ENCODE data around the gene SLC1A4. TPM values are rescaled to one million over a fixed set of nuclear protein-coding genes. Genes with fewer than 3 reads are reported as not detected.
A peak's percentile ranks its signal among the peaks of the same experiment; 100 is the strongest.

Gene SLC1A4
- total and polyA plus RNA-seq, 12 donors: 13.0 to 196 (median 60.0) TPM

DNA sequence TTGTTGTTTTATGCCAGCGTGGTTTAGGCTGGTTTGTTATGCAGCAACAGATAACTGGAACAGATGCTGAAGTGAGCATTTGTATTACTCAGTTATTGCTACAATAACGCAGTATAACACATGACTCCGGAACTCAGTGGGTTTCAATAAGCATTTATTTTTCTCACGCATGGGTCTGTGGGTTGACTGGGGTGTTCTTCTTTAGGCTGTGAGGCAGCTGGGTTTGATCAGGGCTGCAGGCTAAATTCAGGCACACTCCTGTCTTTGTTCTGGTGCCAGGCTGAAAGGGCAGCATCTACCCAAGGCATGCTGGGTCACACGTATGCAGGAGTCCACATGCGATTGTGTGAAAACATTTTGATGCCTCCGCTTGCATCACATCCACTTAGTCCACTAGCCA lies 3.8 kb upstream of the SLC1A4 start:
- no peaks in the 10 kb centered on the region for H3K27me3 ChIP-seq
- no peaks in the 10 kb centered on the region for H3K36me3 ChIP-seq (replicated peaks in 1 of 2)
- WGBS, 4 donors: 83 to 96% (median 91%) methylated on average over 7 of the region's 7 CpGs
- intact Hi-C loops (cut with DNase I): loop anchor here in 1 of 2 donors (5.0 kb wide), 1 partner anchor 42 kb away; no protein-coding TSS in a partner anchor
- no peak overlapping the region for H3K27ac ChIP-seq
- H3K4me1 ChIP-seq (replicated peaks in 1 of 2): peaks cover 14% of the 10 kb centered on the region in 2 donors
- no peaks in the 10 kb centered on the region for H3K9me3 ChIP-seq (replicated peaks in 1 of 3)
- TF ChIP-seq, protein P1, sequence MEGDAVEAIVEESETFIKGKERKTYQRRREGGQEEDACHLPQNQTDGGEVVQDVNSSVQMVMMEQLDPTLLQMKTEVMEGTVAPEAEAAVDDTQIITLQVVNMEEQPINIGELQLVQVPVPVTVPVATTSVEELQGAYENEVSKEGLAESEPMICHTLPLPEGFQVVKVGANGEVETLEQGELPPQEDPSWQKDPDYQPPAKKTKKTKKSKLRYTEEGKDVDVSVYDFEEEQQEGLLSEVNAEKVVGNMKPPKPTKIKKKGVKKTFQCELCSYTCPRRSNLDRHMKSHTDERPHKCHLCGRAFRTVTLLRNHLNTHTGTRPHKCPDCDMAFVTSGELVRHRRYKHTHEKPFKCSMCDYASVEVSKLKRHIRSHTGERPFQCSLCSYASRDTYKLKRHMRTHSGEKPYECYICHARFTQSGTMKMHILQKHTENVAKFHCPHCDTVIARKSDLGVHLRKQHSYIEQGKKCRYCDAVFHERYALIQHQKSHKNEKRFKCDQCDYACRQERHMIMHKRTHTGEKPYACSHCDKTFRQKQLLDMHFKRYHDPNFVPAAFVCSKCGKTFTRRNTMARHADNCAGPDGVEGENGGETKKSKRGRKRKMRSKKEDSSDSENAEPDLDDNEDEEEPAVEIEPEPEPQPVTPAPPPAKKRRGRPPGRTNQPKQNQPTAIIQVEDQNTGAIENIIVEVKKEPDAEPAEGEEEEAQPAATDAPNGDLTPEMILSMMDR (IDR thresholded peaks at IDR 0.05): no peak
- DNase-seq: no peak
- H3K4me3 ChIP-seq: no peak overlapping the region

DNA sequence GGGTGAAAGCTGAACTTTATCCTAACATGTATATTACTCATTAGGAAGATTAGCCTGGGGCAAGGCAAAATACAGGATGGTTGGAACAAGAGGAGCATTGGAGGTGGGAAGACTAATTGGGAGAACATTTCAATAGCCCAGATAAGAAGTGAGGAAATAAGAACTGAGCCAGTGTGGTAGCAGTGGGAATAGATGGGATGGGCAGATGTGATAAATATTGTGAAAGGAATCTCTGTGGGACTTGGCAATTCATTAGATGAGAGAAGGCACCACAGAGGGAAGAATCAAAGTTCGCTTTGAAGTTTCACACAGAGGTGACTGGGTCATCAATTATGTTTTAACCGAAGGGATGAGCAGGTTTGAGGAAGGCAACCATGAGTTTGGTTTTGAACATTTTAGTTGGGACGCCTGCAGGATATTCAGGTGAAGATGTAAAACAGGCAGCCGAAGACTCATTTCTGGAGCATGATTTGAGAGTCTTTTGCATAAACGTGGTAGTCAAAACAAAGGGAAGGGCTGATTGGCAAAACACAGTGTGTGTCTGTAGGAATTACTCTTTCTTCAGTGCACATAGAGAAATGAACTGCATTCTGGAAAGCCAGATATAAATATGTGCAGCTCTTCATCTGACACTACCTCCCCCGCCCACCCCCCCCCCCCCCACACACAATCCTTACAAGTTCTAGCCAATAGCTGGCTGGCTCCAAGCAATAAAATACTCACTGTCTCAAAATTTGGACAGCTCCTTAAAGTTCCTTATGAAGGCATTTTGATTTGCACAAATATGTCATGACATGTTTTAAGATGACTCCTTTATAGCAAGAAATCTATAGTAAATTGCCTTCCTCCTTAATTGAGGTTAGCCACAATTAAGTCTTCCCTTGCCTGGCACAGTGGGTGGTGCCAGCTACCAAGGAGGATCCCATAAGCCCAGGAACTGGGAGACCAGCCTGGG lies 1.9 kb upstream of the SLC1A4 start:
- DNase-seq: peak in 1 of 7 donors; percentile 28
- H3K36me3 ChIP-seq (replicated peaks in 1 of 2): no peaks in the 10 kb centered on the region
- H3K27me3 ChIP-seq: no peaks in the 10 kb centered on the region
- peaks cover 16 to 32% of the 10 kb centered on the region in 2 donors for H3K4me1 ChIP-seq (replicated peaks in 1 of 2)
- no peaks in the 10 kb centered on the region for H3K9me3 ChIP-seq (replicated peaks in 1 of 3)
- intact Hi-C loops (cut with DNase I): loop anchor here in 1 of 2 donors (5.0 kb wide), 1 partner anchor 40 kb away; no protein-coding TSS in a partner anchor
- TF ChIP-seq, protein P1 (IDR thresholded peaks at IDR 0.05): no peak
- TF ChIP-seq POLR2A (IDR thresholded peaks at IDR 0.05): no peak
- H3K4me3 ChIP-seq: peak overlapping the region in 2 of 4 donors; percentile 78 to 98
- 46 to 54% (median 48%) methylated on average over 6 of the region's 6 CpGs for WGBS, 4 donors
- H3K27ac ChIP-seq: peak overlapping the region in 1 of 5 donors; percentile 96

DNA sequence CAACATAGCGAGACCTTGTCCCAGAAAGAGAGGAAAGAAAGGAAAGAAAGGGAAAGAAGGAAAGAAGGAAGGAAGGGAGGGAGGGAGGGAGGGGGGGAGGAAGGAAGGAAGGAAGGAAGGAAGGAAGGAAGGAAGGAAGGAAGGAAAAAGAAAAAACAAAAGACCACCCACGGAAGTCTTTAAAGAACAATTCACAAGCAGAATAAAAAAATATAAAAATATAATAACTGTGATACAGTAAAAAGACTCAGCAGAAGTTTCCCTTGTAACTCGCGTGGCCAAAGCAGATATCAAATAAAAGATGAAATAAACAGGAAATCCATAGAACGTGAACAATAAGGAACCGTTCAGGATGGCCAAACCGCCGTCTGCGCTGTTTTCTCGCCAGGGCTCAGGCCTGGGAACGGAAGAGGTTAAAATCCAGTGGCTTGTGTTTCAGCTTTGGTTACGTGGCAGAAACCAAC lies 1.2 kb upstream of the SLC1A4 start:
- H3K27ac ChIP-seq: peak overlapping the region; percentile 84 to 99 (median 96)
- H3K27me3 ChIP-seq: no peaks in the 10 kb centered on the region
- DNase-seq: no peak
- no peaks in the 10 kb centered on the region for H3K9me3 ChIP-seq (replicated peaks in 1 of 3)
- WGBS, 4 donors: 1 to 4% (median 2%) methylated on average over 12 of the region's 12 CpGs
- peaks cover 16 to 34% of the 10 kb centered on the region in 2 donors for H3K4me1 ChIP-seq (replicated peaks in 1 of 2)
- H3K4me3 ChIP-seq: peak overlapping the region in 3 of 4 donors; percentile 78 to 98 (median 97)
- no peak for TF ChIP-seq POLR2A (IDR thresholded peaks at IDR 0.05)
- TF ChIP-seq, protein P1 (IDR thresholded peaks at IDR 0.05): no peak
- intact Hi-C loops (cut with DNase I): loop anchor here in 1 of 2 donors (5.0 kb wide), 1 partner anchor 39 kb away; no protein-coding TSS in a partner anchor
- no peaks in the 10 kb centered on the region for H3K36me3 ChIP-seq (replicated peaks in 1 of 2)

DNA sequence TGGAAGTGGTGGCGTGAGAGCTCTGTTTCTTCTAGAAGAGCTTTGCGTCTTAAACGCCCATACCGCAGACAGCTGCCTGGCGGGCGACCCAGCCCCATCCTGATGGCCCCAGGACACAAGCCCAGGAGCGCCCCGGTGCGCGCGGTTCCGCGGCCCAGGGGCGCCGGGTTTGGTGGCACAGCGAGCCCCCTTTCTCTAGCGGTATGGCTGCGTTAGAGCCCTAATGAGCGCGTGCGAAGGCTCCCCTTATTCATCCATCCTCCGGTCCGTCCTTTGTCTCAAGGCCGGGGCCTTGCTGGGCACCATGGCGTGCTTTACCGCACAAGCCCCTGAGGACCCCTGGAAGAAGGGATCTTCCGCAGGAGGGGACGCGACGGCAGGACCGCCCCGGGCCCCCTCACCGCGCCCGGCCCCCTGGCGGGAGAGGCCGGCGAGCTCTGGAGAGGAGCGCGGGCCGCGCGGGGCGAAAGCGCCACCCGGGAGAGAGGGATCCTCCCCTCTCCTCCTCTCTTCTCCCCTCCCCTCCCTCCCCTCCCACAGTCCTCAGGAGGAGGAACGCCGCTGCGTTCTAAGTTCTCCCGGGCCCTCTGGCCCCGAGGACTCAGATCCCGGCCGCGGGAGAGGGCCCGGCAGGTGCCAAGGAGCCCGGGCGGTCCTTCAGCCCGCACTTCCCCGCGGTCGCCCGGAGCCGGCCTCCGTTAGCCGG lies 626 bp upstream of the SLC1A4 start:
- Histone ChIP-seq H3K27me3 (no peaks in the 10 kb centered on the region), H3K27ac (peak overlapping the region; percentile 84 to 99 (median 96)), H3K4me3 (peak overlapping the region in 3 of 4 donors; percentile 78 to 98 (median 97)), H3K9me3 (replicated peaks in 1 of 3) (no peaks in the 10 kb centered on the region), H3K4me1 (replicated peaks in 1 of 2) (peaks cover 16 to 36% of the 10 kb centered on the region in 2 donors), H3K36me3 (replicated peaks in 1 of 2) (no peaks in the 10 kb centered on the region)
- DNase-seq: peak; percentile 73 to 87 (median 78)
- peak in 1 of 2 donors; percentile 74 for TF ChIP-seq POLR2A (IDR thresholded peaks at IDR 0.05)
- TF ChIP-seq, protein P1 (IDR thresholded peaks at IDR 0.05): peak in 5 of 6 experiments; percentile 40 to 62 (median 51)
- intact Hi-C loops (cut with DNase I): loop anchor here in 1 of 2 donors (5.0 kb wide), 1 partner anchor 39 kb away; no protein-coding TSS in a partner anchor
- 0 to 1% (median 0%) methylated on average over 4 to 65 of the region's 65 CpGs for WGBS, 4 donors

Data from adrenal gland (tissue), 12 donors.